CD4-positive, alpha-beta T cell treated with Interleukin-1 beta for 1 hour (primary cell): Measurements from ENCODE around the gene ZNF117.
"Not testable (repeated sequence)": the region's sequence is repeated elsewhere in the genome, so short reads cannot be mapped to it uniquely, and the experiment has no call there.

Source experiments
- DNase-seq, 2 donors: peaks; one replicate each; pipeline ENCODE4 v3.0.0-alpha.2; 2020 to 2022

Gene ZNF117

GRCh38 chr7:64990936-64991335, at the start of gene ZNF117:
ZNF117 (minus strand) TSS chr7:64991036.
- DNase-seq: no peak

DNA sequence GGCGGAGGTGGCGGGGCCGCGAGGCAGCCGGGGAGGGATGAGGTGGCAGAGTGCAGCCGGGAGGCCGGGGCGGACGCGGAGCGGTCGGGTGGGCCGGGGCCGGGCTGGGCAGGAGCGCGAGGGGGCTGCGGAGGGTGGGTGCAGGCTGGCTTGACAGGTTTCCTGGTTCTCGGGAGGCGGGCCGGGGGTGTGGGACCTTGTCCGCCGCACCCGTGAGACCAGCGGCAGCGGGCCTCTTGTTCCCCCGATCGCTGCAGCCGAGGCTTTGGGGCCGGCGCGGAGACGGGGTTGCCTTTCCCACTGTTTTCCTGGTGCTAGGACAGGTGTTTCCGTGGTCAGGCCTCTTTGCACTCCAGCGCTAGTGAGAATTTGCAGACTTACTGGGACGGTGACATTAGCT, 47.9 kb upstream of the ZNF117 start:
- peak; percentile 10 to 20 for DNase-seq

DNA sequence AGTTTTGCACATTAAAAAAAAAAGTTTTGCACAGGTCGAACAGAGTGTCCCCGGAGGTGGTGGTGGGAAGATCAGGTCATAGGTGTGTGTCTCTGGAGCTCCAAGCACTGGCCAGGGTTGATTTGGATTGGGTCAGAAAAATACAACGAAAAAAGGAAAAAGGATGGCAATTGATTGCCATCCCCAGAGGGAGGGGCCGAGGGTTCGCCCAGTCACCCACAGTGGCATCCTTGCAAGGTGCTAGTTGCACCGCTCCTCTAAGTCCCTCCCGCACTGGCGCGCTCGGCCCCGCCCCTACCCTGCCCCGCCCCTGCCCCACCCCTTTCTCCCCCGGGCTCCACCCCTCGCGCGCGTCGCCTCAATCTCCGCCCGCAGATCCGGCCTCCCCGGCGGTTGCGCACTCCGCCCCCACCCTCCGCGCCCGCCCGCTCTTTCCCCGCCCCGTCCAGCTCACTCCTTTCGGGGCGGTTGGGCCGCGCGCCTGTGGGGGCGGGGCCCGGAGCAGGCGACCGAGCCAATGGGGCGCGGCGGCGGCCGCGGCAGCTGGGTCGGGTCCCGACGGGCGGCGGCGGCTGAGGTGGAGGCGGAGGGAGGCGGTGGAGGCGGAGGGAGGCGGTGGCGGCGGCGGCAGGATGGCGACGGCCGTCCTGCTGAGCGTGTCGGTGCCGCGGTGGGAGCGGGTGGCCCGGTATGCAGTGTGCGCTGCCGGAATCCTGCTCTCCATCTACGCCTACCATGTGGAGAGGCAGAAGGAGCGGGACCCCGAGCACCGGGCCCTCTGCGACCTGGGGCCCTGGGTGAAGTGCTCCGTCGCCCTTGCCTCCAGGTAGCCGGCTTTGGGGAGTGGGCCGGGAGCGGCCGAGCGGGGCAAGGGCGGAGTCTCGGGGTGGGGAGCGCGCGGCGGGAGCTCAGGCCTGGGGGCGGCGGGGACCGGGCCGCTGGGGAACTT, 47.2 kb upstream of the ZNF117 start:
- DNase-seq: peak; percentile 95 to 96

GRCh38 chr7:65036526-65036925, 45.7 kb upstream of the ZNF117 start:
- DNase-seq: peak in 1 of 2 donors; percentile 49

GRCh38 chr7:65035469-65035868, 44.6 kb upstream of the ZNF117 start:
- DNase-seq: not testable (repeated sequence)

DNA sequence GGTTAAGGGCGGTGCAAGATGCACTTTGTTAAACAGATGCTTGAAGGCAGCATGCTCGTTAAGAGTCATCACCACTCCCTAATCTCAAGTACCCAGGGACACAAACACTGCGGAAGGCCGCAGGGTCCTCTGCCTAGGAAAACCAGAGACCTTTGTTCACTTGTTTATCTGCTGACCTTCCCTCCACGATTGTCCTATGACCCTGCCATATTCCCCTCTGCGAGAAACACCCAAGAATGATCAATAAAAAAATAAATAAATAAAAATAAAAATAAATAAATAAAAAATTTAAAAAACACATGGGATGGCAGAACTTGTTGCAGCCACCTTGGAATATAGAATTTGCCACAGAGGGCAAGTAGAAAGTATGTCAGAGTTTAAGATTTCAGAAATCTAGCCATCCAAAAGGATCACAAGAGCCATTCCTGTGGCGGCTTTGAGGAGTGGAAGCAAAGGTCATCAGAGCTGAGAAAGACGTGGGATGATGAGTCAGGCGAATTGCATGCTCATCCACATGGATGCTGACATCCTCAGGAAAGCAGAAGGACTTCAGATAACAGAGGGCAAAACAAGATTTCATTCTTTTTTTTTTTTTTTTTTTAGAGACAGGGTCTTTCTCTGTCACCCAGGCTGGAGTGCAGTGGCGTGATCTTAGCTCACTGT, 43.4 kb upstream of the ZNF117 start:
- not testable (repeated sequence) for DNase-seq

DNA sequence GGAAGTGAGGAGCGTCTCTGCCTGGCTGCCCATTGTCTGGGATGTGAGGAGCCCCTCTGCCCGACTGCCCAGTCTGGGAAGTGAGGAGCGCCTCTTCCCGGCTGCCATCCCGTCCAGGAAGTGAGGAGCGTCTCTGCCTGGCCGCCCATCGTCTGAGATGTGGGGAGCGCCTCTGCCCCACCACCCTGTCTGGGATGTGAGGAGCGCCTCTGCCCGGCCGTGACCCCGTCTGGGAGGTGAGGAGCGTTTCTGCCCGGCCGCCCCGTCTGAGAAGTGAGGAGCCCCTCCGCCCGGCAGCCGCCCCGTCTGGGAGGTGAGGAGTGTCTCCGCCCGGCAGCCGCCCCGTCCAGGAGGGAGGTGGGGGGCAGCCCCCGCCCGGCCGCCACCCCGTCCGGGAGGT, 42.6 kb upstream of the ZNF117 start:
- DNase-seq: not testable (repeated sequence)

DNA sequence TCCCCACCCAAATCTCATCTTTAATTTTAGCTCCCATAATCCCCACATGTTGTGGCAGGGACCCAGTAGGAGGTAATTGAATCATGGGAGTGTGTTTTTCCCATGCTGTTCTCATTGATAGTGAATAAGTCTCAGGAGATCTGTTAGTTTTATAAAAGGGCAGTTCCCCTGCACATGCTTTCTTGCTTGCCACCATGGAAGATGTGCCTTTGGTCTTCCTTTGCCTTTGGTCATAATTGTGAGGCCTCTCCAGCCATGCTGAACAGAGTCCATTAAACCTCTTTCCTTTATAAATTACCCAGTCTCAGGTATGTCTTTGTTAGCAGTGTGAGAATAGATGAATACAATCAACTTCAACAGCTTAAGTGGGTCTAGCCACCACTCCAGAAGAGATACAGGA, 34.2 kb upstream of the ZNF117 start:
- not testable (repeated sequence) for DNase-seq

DNA sequence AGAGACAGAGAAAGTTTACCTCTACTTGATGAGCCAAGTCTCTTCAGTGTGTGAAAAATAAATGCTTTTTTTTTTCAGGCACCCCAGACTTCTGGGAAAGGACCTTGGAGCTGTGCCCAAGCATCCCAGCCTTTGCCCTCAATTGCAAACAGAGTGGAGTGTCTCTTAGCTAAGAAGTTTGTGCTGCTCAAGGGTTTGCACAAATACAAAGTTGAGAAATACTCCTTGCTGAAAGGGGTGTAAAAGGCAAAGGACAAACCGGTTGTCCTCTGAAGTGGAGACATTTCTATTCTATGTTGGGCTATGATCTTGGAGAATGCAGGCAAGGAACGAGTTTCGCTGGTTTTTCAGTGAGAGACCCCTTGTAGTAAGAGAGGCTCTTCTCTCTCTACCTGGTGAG, 30.1 kb upstream of the ZNF117 start:
- DNase-seq: not testable (repeated sequence)

- DNase-seq: not testable (repeated sequence)
These were observed 19.0 kb upstream of the ZNF117 start for GRCh38 chr7:65009881-65010280.

DNA sequence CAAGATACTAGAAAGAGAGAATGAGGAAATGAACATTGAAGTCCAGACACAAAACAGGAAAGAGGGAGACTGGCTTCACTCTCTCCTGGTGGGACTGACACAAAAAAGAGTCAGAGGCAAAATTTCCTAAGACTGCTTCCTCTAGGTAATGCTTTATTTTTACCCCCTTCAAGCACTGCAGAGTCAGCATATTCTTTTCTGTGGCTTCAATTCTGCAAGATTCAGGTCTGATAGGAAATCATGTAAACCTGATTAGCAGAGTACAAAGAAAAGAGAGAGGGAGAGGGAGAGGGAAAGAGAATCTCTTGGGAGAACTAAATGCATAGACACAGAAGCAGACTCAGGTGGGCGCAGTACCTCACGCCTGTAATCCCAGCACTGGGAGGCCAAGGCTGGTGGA, 18.6 kb upstream of the ZNF117 start:
- DNase-seq: not testable (repeated sequence)

DNA sequence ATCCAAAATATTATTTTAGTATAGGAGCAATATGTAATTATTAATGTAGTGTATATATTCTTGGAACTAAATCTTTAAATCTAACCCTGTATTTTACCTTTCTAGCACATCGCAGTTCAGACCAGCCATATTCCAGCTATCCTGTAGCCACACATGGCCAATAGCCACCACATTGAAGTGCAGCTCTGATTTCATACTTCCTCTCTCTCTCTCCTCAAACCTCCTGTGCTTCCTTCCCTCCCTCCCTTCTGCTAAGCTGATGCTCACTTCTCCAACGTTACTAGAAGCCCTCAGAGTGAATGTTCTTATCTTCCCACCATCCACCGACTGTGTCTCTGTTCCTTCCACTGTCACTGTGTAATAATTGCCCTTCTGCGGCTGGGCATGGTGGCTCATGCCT, 16.2 kb upstream of the ZNF117 start:
- DNase-seq: peak in 1 of 2 donors; percentile 24

- DNase-seq: peak; percentile 95 to 96
These were observed 15.5 kb upstream of the ZNF117 start, which contains the start of gene ERV3-1 for GRCh38 chr7:65006094-65006992. ERV3-1 (minus strand) TSS chr7:65006687; CDS start chr7:64993026, 13,661 bp downstream.

DNA sequence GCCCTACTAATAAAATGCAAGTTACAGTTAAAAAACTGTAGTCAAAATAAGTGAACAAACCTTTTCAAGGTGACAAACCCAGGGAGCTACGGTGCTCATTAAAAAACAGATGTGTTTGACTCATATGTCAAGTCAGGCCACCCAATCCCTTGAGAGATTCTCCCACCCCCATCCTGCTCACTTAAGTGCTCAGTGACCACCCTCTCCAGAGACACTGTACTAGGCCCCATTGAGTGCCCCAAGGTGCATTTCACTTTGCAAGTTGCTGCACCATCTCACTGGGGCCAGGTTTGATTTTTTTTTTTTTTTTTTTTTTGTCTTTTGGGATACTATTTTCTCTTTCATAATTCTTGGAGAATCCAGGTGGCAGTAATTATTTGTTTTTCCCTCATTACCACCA, 13.7 kb upstream of the ZNF117 start:
- no peak for DNase-seq

DNA sequence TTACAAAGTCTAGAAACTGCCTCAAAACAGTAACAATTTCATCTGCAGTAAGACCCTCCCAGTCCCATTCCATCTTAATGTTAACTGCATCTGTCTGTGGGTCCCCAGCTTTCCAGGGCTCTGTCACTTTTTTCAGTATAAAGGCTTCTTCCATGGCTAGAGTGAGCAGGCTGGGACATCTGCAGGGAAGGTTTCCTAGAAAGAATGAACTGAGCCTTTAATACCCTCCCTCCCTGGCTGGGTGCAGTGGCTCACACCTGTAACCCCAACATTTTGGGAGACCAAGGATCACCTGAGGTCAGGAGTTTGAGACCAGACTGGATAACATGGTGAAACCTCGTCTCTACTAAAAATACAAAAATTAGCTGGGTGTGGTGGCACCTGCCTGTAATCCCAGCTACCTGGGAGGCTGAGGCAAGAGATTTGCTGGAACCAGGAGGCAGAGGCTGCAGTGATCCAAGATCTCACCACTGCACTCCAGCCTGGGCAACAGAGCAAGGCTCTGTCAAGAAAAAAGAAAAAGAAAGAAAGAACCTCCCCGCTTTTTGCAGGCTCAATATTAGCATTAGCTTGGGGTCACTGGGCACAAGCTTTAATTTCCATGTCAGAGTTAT, 12.2 kb upstream of the ZNF117 start:
- no peak for DNase-seq

DNA sequence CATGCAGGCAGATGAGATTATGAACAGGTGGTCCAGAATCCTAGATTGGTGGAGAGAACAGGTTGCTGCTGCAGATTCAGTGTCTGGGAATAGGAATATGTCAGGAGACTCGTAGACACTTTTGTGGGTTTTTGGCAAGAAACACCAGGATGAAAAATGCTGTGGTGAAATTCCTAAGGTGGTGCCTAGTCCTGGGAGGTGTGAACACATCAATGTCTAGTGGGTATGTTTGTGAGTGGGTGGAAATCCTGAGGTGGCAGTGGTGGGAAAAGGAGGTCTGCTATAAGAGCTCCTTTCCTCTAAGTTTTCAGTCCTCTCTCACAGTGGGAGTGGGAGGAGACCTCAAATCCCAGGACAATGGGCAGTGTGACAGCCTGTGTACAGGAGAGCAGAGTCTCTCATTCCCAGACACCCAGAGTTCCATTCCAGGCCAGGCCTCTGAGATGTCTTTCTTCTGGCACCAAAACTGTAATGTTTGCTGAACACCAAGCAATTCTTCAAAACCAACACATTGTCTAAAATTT, 10.5 kb upstream of the ZNF117 start:
- no peak for DNase-seq

DNA sequence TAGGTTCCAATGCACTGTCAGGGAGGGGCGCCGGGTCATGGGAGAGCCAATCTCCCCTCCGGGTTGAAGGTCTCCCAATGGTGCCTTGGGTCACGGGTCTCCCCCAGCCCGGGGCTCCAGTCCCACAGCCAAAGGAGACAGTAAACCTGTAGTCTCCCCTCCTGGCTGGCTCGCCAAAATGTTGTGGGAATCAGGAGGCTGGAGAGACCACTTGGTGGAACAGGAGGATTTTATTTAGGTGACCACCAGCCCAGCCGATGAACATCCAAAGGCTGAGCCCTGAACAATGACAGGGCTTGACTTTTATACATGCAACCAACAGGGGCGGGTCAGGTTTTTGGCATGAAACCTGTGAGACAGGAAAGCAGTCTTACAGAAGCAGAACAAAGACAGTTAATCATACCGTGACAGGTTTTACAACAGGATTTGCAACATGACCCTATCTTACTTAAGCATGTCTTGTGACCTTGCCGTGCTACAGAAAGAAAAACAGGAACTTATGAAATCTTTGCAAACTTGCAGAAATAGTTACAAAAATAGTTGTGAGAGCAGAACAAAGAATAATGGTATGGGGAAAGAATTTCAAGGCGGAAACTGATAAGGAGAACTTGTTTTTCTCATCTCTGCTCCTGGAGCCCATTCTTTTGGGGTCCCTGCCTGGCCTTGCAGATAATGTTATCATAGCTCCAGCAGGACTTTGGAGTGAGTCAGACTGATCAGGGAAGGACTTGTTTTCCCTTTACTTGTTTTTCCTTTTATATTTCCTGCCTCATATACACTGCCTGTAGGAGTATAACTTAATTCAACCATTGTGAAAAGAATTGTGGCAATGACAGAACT, 8.5 kb upstream of the ZNF117 start:
- peak; percentile 8 to 56 for DNase-seq

DNA sequence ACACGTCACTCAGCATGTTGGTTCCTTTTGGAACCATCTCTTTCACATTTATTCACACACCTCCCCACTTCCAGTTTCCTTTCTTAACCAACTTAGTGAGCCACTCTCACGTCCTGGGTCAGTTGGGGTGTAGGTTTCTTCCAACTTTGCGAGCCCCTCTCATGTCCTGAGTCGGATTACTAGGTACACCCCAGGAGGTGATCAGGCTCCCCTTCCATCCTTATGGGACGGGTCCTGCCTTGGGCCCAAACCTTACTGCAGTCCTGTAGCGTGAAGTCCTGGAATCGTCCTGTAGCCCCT, 8.0 kb upstream of the ZNF117 start:
- no peak for DNase-seq

- DNase-seq: no peak
These were observed 7.1 kb upstream of the ZNF117 start for GRCh38 chr7:64997927-64998391.

DNA sequence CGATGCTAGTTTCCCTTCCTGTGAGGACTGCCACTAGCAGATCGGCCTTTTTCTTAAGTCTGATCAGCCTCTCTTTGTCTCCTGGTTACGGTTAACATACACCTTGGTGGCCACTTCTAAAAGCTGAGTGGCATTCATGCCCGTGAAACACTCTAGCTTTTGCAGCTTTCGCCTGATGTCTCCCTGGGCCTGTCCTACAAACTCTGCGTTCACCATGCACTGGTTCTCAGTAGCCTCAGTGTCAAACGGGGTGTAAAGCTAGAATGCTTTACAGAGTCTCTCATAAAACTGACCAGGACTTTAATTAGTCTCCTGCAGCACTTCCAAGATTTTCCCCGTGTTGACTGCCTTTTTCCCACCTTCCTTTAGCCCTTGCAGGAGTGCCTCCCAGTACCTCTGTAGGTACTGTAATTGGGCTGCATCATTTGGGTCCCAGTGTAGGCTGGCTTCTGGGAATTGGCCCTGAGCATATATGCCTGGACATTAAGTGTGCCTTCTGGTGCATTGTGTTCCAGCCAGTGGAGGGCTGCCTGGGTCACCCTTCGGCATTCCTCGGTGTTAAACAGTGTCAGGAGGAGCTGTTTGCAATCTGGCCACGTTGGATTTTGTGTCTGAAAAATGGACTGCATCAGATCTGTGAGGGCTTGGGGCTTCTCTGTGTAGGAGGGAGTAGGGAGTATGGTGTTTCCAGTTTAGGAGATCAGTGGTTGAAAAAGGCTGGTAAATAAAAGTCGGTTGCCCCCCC, 6.5 kb upstream of the ZNF117 start:
- no peak for DNase-seq
